Mesenchymal stem cell (in vitro differentiated cells and primary cell): ENCODE results near the gene FER1L5.

Experiments
- DNase-seq: peaks from one replicate; pipeline ENCODE4 v3.0.0-alpha.2; 2013
- H2AFZ ChIP-seq: one replicate; pipeline ENCODE4 v1.6.1; 2013; ENCODE audit warnings: low read depth, mild to moderate bottlenecking, control low read depth, inconsistent platforms, low read length, moderate library complexity
- H2AK5ac ChIP-seq: 2 replicates; pipeline ENCODE4 v1.6.1; 2013; ENCODE audit warnings: low read length, moderate library complexity, mild to moderate bottlenecking, inconsistent platforms; ENCODE audit not compliant: severe bottlenecking
- H2BK120ac ChIP-seq: one replicate; pipeline ENCODE4 v1.6.1; 2013; ENCODE audit warnings: low read depth, mild to moderate bottlenecking, inconsistent platforms, low read length, moderate library complexity
- H2BK12ac ChIP-seq, 2 experiments: one replicate each; pipeline ENCODE4 v1.6.1; 2013; ENCODE audit warnings: inconsistent platforms in 2 of 2, low read length in 2 of 2, mild to moderate bottlenecking in 2 of 2, moderate library complexity in 2 of 2, control low read depth in 1 of 2
- H2BK15ac ChIP-seq: one replicate; pipeline ENCODE4 v1.6.1; 2013; ENCODE audit warnings: mild to moderate bottlenecking, low read depth, inconsistent platforms; ENCODE audit not compliant: poor library complexity, severe bottlenecking
- H2BK5ac ChIP-seq: 2 replicates; pipeline ENCODE4 v1.6.1; 2013; ENCODE audit warnings: low read depth, mild to moderate bottlenecking, low read length, control low read depth, inconsistent platforms; ENCODE audit not compliant: poor library complexity, severe bottlenecking
- H3K14ac ChIP-seq, 2 experiments: one replicate each; pipeline ENCODE4 v1.6.1; 2013; ENCODE audit warnings: inconsistent platforms in 2 of 2, low read length in 2 of 2, control low read depth in 1 of 2, mild to moderate bottlenecking in 1 of 2, moderate library complexity in 1 of 2
- H3K18ac ChIP-seq, 2 experiments: one replicate each; pipeline ENCODE4 v1.6.1; 2013; ENCODE audit warnings: inconsistent platforms in 2 of 2, low read length in 2 of 2, control low read depth in 1 of 2, low read depth in 1 of 2, mild to moderate bottlenecking in 1 of 2
- H3K23ac ChIP-seq, 2 experiments: one replicate each; pipeline ENCODE4 v1.6.1; 2013; ENCODE audit warnings: inconsistent platforms in 2 of 2, low read length in 2 of 2, mild to moderate bottlenecking in 2 of 2, moderate library complexity in 2 of 2, control low read depth in 1 of 2
- H3K27ac ChIP-seq: 2 replicates; pipeline ENCODE4 v1.5.1; 2013; ENCODE audit warnings: mild to moderate bottlenecking, moderate library complexity, low read length, control low read depth, inconsistent platforms; ENCODE audit not compliant: poor library complexity, severe bottlenecking
- H3K27me3 ChIP-seq, 2 experiments: 2 replicates each; pipeline versions ENCODE4 v1.6.1 to v1.7.0; 2013; ENCODE audit warnings: low read length in 2 of 2, mild to moderate bottlenecking in 2 of 2, moderate library complexity in 2 of 2, control low read depth in 1 of 2, inconsistent platforms in 1 of 2; ENCODE audit not compliant: control insufficient read depth in 1 of 2, insufficient read depth in 1 of 2
- H3K36me3 ChIP-seq, 2 experiments: 2 replicates each; pipeline versions ENCODE4 v1.6.1 to v1.7.0; 2013; ENCODE audit warnings: low read length in 2 of 2, control low read depth in 1 of 2, inconsistent platforms in 1 of 2, low read depth in 1 of 2, mild to moderate bottlenecking in 1 of 2; ENCODE audit not compliant: insufficient read depth in 2 of 2, control insufficient read depth in 1 of 2
- H3K4ac ChIP-seq, 2 experiments: one replicate each; pipeline ENCODE4 v1.6.1; 2013; ENCODE audit warnings: inconsistent platforms in 2 of 2, low read length in 2 of 2, mild to moderate bottlenecking in 2 of 2, moderate library complexity in 2 of 2, control low read depth in 1 of 2, low read depth in 1 of 2
- H3K4me1 ChIP-seq: 2 replicates; pipeline ENCODE4 v1.6.1; 2013; ENCODE audit warnings: low read depth, low read length, control low read depth; ENCODE audit not compliant: control insufficient read depth, insufficient read depth
- H3K4me2 ChIP-seq: 2 replicates; pipeline ENCODE4 v1.6.1; 2013; ENCODE audit warnings: low read length, mild to moderate bottlenecking, inconsistent platforms; ENCODE audit not compliant: poor library complexity, severe bottlenecking
- H3K4me3 ChIP-seq, 2 experiments: 2 replicates each; pipeline versions ENCODE4 v1.5.1 to v1.7.0; 2013; ENCODE audit warnings: low read length in 2 of 2, mild to moderate bottlenecking in 2 of 2, control low read depth in 1 of 2, low read depth in 1 of 2; ENCODE audit not compliant: insufficient read depth in 1 of 2
- H3K79me1 ChIP-seq: replicated peaks from 2 replicates; pipeline ENCODE4 v1.6.1; 2013; ENCODE audit warnings: mild to moderate bottlenecking, control low read depth, low read length, inconsistent platforms; ENCODE audit not compliant: poor library complexity, severe bottlenecking
- H3K9ac ChIP-seq: 2 replicates; pipeline ENCODE4 v1.7.0; 2013; ENCODE audit warnings: mild to moderate bottlenecking, low read length, moderate library complexity
- H3K9me3 ChIP-seq: 2 replicates; pipeline ENCODE4 v1.7.0; 2013; ENCODE audit warnings: mild to moderate bottlenecking, low read length; ENCODE audit not compliant: control insufficient read depth
- H4K8ac ChIP-seq: one replicate; pipeline ENCODE4 v1.6.1; 2013; ENCODE audit warnings: inconsistent platforms, mild to moderate bottlenecking, low read length, moderate library complexity
- H4K91ac ChIP-seq: one replicate; pipeline ENCODE4 v1.6.1; 2013; ENCODE audit warnings: mild to moderate bottlenecking, low read length, inconsistent platforms

The FER1L5 gene

GRCh38 chr2:96754317-96754716, 111.8 kb downstream of the FER1L5 start:
- Histone ChIP-seq H2AFZ (no peak overlapping the region), H3K27me3 (peaks cover 3 to 5% of the 10 kb centered on the region in 2 experiments), H2BK5ac (no peak overlapping the region), H2BK120ac (no peak overlapping the region), H2BK12ac (no peak overlapping the region), H3K14ac (no peak overlapping the region), H3K23ac (no peak overlapping the region), H3K4ac (no peak overlapping the region), H3K4me2 (no peak overlapping the region), H3K27ac (no peak overlapping the region), H3K18ac (no peak overlapping the region), H4K91ac (no peak overlapping the region), H2BK15ac (no peak overlapping the region), H3K9me3 (no peaks in the 10 kb centered on the region), H2AK5ac (no peak overlapping the region), H3K79me1 (no peaks in the 10 kb centered on the region), H3K36me3 (no peaks in the 10 kb centered on the region), H3K4me3 (no peak overlapping the region), H3K9ac (no peak overlapping the region), H4K8ac (no peak overlapping the region), H3K4me1 (no peaks in the 10 kb centered on the region)
- no peak for DNase-seq
